Activated B cell treated with CpG ODN at 0.5 μM for 24 hours (primary cell): ENCODE results near the gene EML1. TPM values are rescaled to one million over a fixed set of nuclear protein-coding genes. Genes with fewer than 3 reads are reported as not detected.

Experiments used
- ATAC-seq: fragments of 200-7000 bp; cut with Tn5 transposase; one replicate; pipeline ENCODE4 v1.10.0; 2021; ENCODE audit warnings: low read depth, mild to moderate bottlenecking, moderate library complexity
- CTCF ChIA-PET: fragments of 350-600 bp; sonication (Branson Sonifier 250); formaldehyde crosslinking; loops from one replicate; lab custom pipeline; 2021; ENCODE audit warnings: antibody characterized with exemption; lab: Charles Lee
- POLR2A ChIA-PET: fragments of 350-600 bp; sonication (Branson Sonifier 250); formaldehyde crosslinking; loops from one replicate; lab custom pipeline; 2021; ENCODE audit warnings: antibody characterized with exemption; lab: Charles Lee
- DNase-seq: peaks from one replicate; pipeline ENCODE4 v3.0.0; 2022
- H3K27ac Mint-ChIP-seq: one replicate; pipeline ENCODE4 v1.8.0; 2020; ENCODE audit warnings: mixed read lengths
- H3K27me3 Mint-ChIP-seq: one replicate; pipeline ENCODE4 v1.8.0; 2021; ENCODE audit warnings: mixed read lengths
- H3K36me3 Mint-ChIP-seq: one replicate; pipeline ENCODE4 v1.8.0; 2021; ENCODE audit warnings: low read depth, mixed read lengths
- H3K4me1 Mint-ChIP-seq: one replicate; pipeline ENCODE4 v1.8.0; 2021; ENCODE audit warnings: mixed read lengths
- H3K4me3 Mint-ChIP-seq: one replicate; pipeline ENCODE4 v1.8.0; 2020; ENCODE audit warnings: mild to moderate bottlenecking, mixed read lengths
- H3K9me3 Mint-ChIP-seq: one replicate; pipeline ENCODE4 v1.8.0; 2020; ENCODE audit warnings: mixed read lengths
- CTCF ChIP-seq: fragments of 200-600 bp; IDR thresholded peaks from one replicate; pipeline ENCODE4 v1.8.0; 2022; ENCODE audit warnings: antibody characterized with exemption, mild to moderate bottlenecking
- intact Hi-C: fragments of 100-400 bp; cut with micrococcal nuclease; formaldehyde crosslinking; loops from one replicate; pipeline ENCODE4 v1.15.1; 2024
- total RNA-seq: library from RNA; stranded (reverse); gene quantifications from 2 replicates; pipeline ENCODE4 v1.2.3, GENCODE V29; 2022

Gene EML1
- total RNA-seq, 1 donor from 2014 or later = not detected

GRCh38 chr14:99803106-99803775 is 10.0 kb downstream of the EML1 start:
- CTCF ChIA-PET = no interaction called here

DNA sequence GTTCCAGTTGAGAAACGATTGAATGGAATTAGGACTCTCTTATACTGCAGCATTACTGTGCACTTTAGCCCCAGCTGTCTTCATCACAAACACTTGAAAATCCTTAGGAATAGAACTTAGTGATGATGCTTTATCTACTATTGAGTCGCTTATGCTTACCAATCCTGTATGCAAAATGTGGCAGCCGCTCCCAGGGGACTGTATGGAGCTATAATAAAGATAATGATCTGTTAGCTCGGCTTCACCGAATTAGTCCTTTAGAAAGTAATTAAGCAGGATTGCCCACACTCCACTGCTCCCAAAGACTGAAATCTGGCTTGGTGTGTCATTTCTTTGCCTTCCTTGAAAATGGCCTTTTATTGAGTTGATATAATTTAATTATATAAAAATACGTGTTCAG is 10.6 kb downstream of the EML1 start:
- Mint-ChIP-seq H3K4me3 (no peak overlapping the region), H3K36me3 (no peaks in the 10 kb centered on the region), H3K27ac (no peak overlapping the region), H3K4me1 (no peaks in the 10 kb centered on the region), H3K27me3 (peaks cover 48% of the 10 kb centered on the region), H3K9me3 (no peaks in the 10 kb centered on the region)
- CTCF ChIA-PET = no interaction called here
- no peak for TF ChIP-seq CTCF
- POLR2A ChIA-PET = no interaction called here
- intact Hi-C loops = no loop called here
- DNase-seq (no peak), ATAC-seq (no peak)

More at GRCh38 chr14:99803106-99803775, 10.0 kb downstream of the EML1 start:
- Mint-ChIP-seq H3K4me3 (no peak overlapping the region), H3K36me3 (no peaks in the 10 kb centered on the region), H3K27ac (no peak overlapping the region), H3K4me1 (no peaks in the 10 kb centered on the region), H3K27me3 (peaks cover 52% of the 10 kb centered on the region), H3K9me3 (no peaks in the 10 kb centered on the region)
- TF ChIP-seq CTCF = no peak
- DNase-seq = no peak
- POLR2A ChIA-PET = no interaction called here
- no peak for ATAC-seq
- intact Hi-C loops = no loop called here

GRCh38 chr14:99805757-99806439 is 12.7 kb downstream of the EML1 start:
- no peaks in the 10 kb centered on the region for H3K9me3 Mint-ChIP-seq
- POLR2A ChIA-PET = no interaction called here
- TF ChIP-seq CTCF = no peak
- ATAC-seq (no peak), DNase-seq (no peak)
- CTCF ChIA-PET = no interaction called here
- no peaks in the 10 kb centered on the region for H3K36me3 Mint-ChIP-seq
- H3K27me3 Mint-ChIP-seq = peaks cover 37% of the 10 kb centered on the region
- no peak overlapping the region for H3K4me3 Mint-ChIP-seq
- no peak overlapping the region for H3K27ac Mint-ChIP-seq
- no peaks in the 10 kb centered on the region for H3K4me1 Mint-ChIP-seq
- intact Hi-C loops = no loop called here

DNA sequence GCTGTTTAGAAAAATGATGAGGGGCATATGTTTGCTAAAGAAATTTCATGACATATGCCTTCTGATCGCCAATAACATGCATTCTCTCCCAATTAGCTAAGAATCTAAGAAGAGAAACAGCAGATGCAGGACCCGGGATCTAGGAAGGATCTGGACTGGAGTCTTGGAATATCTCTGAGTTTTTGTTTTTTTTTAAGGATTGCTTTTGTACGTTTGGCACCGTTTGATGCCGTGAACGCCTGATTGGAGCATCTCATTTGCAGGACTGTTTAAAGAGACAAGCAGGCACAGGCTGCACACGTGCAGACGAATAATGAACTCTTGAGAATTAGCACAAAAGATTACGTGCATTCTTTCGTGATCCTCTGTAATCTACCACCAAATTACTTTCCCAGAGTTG is 13.6 kb downstream of the EML1 start:
- CTCF ChIA-PET = no interaction called here
- POLR2A ChIA-PET = no interaction called here
- Mint-ChIP-seq H3K27ac (no peak overlapping the region), H3K4me3 (no peak overlapping the region), H3K27me3 (peaks cover 30% of the 10 kb centered on the region), H3K36me3 (no peaks in the 10 kb centered on the region), H3K9me3 (no peaks in the 10 kb centered on the region), H3K4me1 (no peaks in the 10 kb centered on the region)
- no peak for TF ChIP-seq CTCF
- DNase-seq = no peak
- no peak for ATAC-seq
- intact Hi-C loops = no loop called here

GRCh38 chr14:99807413-99808153 is 14.4 kb downstream of the EML1 start:
- Mint-ChIP-seq H3K4me3 (no peak overlapping the region), H3K36me3 (no peaks in the 10 kb centered on the region), H3K9me3 (no peaks in the 10 kb centered on the region), H3K27me3 (peaks cover 25% of the 10 kb centered on the region), H3K27ac (no peak overlapping the region), H3K4me1 (no peaks in the 10 kb centered on the region)
- no peak for ATAC-seq
- intact Hi-C loops = no loop called here
- DNase-seq = no peak
- TF ChIP-seq CTCF = no peak
- ChIA-PET CTCF (interaction anchor here (1.0 kb wide), 1 partner anchor 10 kb away, joined by 4 read pairs; no protein-coding TSS in a partner anchor), POLR2A (no interaction called here)
